GM21529 (cell line): ENCODE results near the gene RFPL3.

Experiments used
- ATAC-seq: cut with Tn5 transposase; IDR thresholded peaks from one replicate; pipeline ENCODE4 v1.9.1; 2021; ENCODE audit not compliant: unreplicated experiment

RFPL3 gene

DNA sequence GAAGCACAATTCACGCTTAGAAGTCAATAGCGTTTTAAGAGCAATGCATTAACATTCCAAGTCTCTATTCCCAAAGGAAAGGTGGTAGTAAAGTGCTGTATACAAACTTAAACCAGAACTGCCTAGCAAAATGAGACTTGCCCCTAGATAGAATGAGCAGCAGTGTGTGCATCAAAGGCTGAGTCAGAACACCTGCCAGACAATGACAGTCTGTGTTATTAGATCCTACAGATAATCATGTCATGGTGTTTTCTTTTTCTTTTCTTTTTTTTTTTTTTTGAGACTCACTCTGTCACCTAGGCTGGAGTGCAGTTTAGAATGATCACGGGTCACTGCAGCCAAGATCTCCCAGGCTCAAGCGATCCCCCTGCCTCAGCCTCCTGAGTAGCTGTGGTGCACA, 52.8 kb downstream of the RFPL3 start:
- ATAC-seq = no peak
